ENCODE results near the gene IFNB1. TPM values are rescaled to one million over a fixed set of nuclear protein-coding genes. Genes with fewer than 3 reads are reported as not detected.

The IFNB1 gene
- total RNA-seq, 1 experiment from 2014 or later, result not detected

DNA sequence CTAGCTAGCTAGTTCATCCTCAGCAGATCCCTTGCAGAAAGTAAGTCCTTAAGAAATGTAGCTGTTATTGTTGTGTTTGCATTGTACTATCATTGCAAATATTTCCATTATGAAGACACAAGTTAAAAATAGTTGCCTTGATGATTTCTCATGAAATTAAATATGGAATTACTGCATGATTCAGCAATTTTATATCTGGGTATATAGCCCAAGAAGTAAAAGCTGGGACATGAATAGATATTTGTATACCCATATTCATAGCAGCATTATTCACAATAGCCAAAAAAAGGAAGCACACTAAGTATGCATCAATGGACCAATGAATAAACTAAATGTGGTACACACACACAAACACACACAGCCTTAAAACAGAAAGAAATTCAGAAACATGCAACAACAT lies 6.8 kb downstream of the IFNB1 start:
- ATAC-seq, result no peak
- peak overlapping the region; percentile 11 for H2AFZ ChIP-seq (ENCODE audit: low read depth, low read length, poor library complexity, severe bottlenecking)
- intact Hi-C loops (cut with micrococcal nuclease), result no loop called here
- no peak overlapping the region for H3K4me2 ChIP-seq (ENCODE audit: low read length)
- H3K4me3 ChIP-seq (replicated peaks in 1 of 2; ENCODE audit: low read depth in 1 of 2, low read length in 2 of 2), result no peak overlapping the region
- H3K36me3 ChIP-seq (ENCODE audit: control insufficient read depth in 1 of 2, insufficient read depth in 2 of 2, low read length in 2 of 2), result no peaks in the 10 kb centered on the region
- no peak overlapping the region for H3K27ac ChIP-seq (ENCODE audit: low read depth, low read length)
- peaks cover 0 to 10% of the 10 kb centered on the region in 2 experiments; a peak in 2 of 4 replicates for H3K4me1 ChIP-seq (ENCODE audit: control insufficient read depth in 1 of 2, insufficient read depth in 2 of 2, low read length in 2 of 2)
- H3K9ac ChIP-seq (ENCODE audit: low read length), result no peak overlapping the region
- DNase-seq (ENCODE audit: low read depth, low spot score), result no peak
- no peaks in the 10 kb centered on the region for H3K9me3 ChIP-seq (ENCODE audit: control insufficient read depth in 1 of 2, insufficient read depth in 1 of 2, low read depth in 1 of 2, low read length in 2 of 2)
- ChIA-PET RAD21 (ENCODE audit: low non-redundant PET in 1 of 2, low total read pairs in 2 of 2, uncharacterized antibody in 2 of 2, unreplicated experiment in 2 of 2) (no interaction called here), CTCF (interaction anchor here (2.5 kb wide), 1 partner anchor 8 kb away, joined by 11 read pairs; the partner anchor contains the start of gene IFNB1), POLR2A (no interaction called here)
- no peaks in the 10 kb centered on the region for H3K9me2 ChIP-seq (ENCODE audit: insufficient read depth)
- H3K27me3 ChIP-seq (ENCODE audit: insufficient read depth, low read length), result no peaks in the 10 kb centered on the region
- H3K79me2 ChIP-seq (ENCODE audit: insufficient read depth, low read length), result no peaks in the 10 kb centered on the region
- no peaks in the 10 kb centered on the region for H4K20me1 ChIP-seq (ENCODE audit: insufficient read depth)
- TF ChIP-seq EZH2 (IDR thresholded peaks at IDR 0.05), result no peak
- TF ChIP-seq YY1 (IDR thresholded peaks at IDR 0.05; ENCODE audit: extremely low read depth, insufficient replicate concordance, low read depth, low read length), result no peak
- no peak for TF ChIP-seq FOSL1 (IDR thresholded peaks at IDR 0.05; ENCODE audit: low read depth)
- TF ChIP-seq ZFX (IDR thresholded peaks at IDR 0.05), result no peak
- TF ChIP-seq SRF (IDR thresholded peaks at IDR 0.05; ENCODE audit: low read depth), result no peak
- no peak for TF ChIP-seq CBX3 (IDR thresholded peaks at IDR 0.05; ENCODE audit: low read depth)
- TF ChIP-seq EGR1 (IDR thresholded peaks at IDR 0.05; ENCODE audit: low read depth), result no peak
- TF ChIP-seq ATF3 (IDR thresholded peaks at IDR 0.05), result no peak
- TF ChIP-seq, protein P1, sequence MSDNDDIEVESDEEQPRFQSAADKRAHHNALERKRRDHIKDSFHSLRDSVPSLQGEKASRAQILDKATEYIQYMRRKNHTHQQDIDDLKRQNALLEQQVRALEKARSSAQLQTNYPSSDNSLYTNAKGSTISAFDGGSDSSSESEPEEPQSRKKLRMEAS (IDR thresholded peaks at IDR 0.05), result no peak
- TF ChIP-seq, protein P2, sequence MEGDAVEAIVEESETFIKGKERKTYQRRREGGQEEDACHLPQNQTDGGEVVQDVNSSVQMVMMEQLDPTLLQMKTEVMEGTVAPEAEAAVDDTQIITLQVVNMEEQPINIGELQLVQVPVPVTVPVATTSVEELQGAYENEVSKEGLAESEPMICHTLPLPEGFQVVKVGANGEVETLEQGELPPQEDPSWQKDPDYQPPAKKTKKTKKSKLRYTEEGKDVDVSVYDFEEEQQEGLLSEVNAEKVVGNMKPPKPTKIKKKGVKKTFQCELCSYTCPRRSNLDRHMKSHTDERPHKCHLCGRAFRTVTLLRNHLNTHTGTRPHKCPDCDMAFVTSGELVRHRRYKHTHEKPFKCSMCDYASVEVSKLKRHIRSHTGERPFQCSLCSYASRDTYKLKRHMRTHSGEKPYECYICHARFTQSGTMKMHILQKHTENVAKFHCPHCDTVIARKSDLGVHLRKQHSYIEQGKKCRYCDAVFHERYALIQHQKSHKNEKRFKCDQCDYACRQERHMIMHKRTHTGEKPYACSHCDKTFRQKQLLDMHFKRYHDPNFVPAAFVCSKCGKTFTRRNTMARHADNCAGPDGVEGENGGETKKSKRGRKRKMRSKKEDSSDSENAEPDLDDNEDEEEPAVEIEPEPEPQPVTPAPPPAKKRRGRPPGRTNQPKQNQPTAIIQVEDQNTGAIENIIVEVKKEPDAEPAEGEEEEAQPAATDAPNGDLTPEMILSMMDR (IDR thresholded peaks at IDR 0.05 in 2 of 3, conservative IDR thresholded peaks at IDR 0.05 in 1 of 3; ENCODE audit: borderline replicate concordance in 1 of 3, insufficient read depth in 1 of 3, low read depth in 2 of 3, low read length in 2 of 3), result no peak
- no peak for TF ChIP-seq RAD21 (IDR thresholded peaks at IDR 0.05; ENCODE audit: low read depth)
- TF ChIP-seq TCF7L2 (IDR thresholded peaks at IDR 0.05; ENCODE audit: borderline replicate concordance, extremely low read depth, insufficient read depth, insufficient read length), result no peak
- no peak for TF ChIP-seq ZBTB33 (IDR thresholded peaks at IDR 0.05; ENCODE audit: extremely low read depth, insufficient replicate concordance, low read length)
- no TSS peak for BruUV-seq (replicated peaks)
